ENCODE data around the gene MRPS23.

MRPS23 gene

GRCh38 chr17:57877803-57878377 is 28.0 kb upstream of the MRPS23 start:
- DNase-seq = no peak

- no peak for DNase-seq
Observed at GRCh38 chr17:57876866-57877237, 27.0 kb upstream of the MRPS23 start.

DNA sequence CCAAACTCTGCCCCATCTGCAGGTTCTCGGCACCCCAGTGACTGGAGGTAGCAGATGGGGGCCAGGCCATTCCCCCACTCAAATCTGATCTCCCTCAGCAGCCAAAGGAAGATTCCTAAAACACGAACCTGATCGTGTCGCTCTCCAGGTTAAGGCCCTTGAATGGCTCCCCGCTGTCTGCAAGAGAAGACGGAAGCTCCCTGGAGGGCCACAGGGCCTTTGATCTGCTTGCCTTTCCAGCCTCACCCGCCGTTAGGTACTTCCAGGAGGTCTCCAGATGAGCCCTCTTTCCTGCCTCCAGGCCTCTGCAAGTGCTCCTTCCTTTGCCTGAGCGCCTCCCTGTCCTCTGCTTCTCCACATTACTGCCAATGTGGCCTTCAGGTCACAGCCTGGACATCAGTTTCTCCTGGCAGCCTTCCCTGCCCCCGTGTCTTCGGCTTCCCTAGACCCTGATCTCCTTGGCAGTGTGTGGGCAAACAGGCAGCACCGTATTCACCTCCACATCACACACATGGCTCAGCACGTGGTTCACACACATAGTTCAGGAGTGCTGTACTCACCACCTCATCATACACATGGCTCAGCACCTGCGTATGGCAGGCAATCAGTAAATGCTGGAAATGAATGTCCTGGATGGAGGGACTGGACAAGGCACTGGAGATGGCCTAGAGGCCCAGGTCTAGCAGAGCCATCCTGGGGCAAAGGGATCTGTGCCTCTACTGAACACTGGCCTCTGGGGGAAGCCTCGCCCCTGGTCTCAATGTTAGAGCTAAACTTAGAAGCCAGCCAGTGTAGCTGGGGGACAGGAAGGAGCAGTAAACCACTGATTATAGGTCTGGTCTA is 26.4 kb upstream of the MRPS23 start:
- no peak for DNase-seq

GRCh38 chr17:57875290-57876022 is 25.6 kb upstream of the MRPS23 start:
- peak; percentile 40 for DNase-seq

GRCh38 chr17:57874434-57875289 is 24.8 kb upstream of the MRPS23 start:
- peak; percentile 52 for DNase-seq

DNA sequence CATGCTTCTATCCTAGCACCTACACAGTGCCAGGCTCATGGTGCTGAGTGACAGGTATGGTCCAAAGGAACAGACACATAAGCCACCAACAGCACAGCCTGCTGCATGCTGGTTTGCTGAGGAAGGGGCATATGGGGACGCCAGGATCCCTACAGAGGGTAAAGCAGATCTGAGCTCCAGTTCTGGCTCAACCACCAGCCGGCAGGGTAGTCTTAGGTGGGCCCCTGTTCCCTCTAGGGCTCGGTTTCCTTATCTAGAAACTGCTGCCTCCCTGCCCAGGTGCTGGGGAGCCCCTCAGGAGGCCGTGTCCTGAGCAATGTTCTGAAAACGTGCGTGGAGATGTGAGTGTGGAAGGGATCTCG is 24.2 kb upstream of the MRPS23 start:
- DNase-seq = no peak

GRCh38 chr17:57873261-57874057 is 23.6 kb upstream of the MRPS23 start:
- DNase-seq = no peak

GRCh38 chr17:57872536-57872935 is 22.7 kb upstream of the MRPS23 start:
- DNase-seq = no peak

DNA sequence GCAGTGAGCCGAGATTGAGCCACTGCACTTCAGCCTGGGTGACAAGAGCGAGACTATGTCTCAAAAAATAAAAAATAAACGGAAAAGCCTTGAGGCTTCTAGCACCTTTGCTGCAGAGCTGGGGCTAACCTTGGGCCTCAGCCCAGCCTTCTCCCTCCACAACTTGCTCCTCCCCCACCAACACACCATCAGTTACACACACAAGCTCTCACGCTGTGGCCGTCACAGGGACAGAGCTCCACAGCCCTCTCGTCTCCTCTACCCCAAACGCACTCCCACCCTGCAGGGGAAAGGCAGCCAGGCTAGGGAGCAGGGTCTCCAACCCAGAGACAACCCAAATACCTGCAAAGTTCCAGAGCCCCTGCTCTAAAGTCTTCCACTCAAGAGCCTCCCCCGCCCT is 22.0 kb upstream of the MRPS23 start:
- no peak for DNase-seq

DNA sequence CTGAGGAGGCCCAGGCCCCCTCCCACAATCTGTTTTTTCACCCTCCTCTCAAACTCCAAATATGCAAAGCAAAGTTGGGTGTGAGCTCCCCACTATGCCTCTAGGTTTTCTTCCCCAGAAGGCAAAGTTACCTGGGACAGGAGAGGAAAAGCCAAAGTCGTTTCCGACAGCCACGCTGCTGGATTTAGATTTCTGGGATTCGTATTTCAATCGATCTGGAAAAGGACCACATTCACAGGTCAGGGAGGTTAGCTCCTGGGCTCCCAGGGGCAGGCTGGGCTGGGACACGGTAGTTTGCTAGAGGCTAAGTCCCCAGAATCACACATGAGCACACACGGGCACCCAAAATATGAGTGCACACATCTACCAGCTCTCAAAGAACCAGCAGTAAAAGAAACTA is 21.3 kb upstream of the MRPS23 start:
- DNase-seq = no peak

DNA sequence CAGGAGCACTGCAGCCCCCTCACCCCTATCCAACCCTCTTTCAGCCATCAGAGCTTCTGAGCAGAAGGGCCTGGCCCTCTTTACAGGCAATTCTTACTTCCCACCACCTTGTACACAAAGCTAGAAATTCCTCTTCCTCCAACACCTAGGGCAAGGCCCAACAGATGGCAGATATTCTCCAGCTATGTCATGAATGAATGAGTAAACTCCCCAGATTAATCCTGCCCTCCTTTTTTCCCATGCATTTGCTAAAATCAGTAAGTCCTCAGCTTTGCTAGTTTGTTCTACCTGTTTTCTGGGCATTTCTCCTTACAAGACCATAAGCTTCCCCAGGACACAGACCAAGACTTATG is 20.4 kb upstream of the MRPS23 start:
- DNase-seq = no peak

DNA sequence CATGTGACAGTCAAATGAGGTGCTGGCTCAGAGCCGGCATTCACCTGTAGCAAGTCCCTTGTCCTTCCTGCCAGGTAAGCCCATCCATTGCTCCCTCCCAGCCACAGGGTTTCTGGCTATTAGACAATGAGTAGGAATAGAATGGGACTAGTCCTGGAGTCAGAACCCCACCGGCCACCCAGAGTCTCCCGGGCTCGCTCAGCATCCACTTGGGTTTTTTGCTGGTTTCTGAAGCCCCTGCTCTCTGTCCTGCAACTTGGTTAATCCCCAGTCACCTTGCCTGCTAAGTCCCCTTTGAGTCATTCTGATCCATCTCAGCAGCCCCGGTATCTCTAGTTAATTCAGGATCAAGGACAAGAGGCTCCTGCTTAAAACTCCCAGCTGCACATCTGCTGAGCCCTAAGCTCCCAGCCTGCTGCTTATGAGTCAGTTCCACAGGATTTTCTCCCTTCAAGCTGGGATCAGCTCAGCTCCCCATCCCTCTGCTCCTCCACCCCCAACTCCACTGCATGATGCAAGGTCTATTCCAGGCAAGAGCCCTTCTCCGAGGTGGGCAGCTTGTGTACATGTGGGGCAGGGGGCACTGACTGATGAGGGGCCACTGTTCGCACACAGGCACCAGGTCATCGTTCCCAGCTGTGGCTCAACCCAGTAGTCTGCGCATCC is 19.9 kb upstream of the MRPS23 start:
- no peak for DNase-seq

GRCh38 chr17:57868910-57869616 is 19.2 kb upstream of the MRPS23 start:
- DNase-seq = peak; percentile 21

- DNase-seq = peak; percentile 85
Observed at GRCh38 chr17:57868007-57868909, 18.4 kb upstream of the MRPS23 start.

GRCh38 chr17:57867126-57867525 is 17.3 kb upstream of the MRPS23 start:
- DNase-seq = no peak

DNA sequence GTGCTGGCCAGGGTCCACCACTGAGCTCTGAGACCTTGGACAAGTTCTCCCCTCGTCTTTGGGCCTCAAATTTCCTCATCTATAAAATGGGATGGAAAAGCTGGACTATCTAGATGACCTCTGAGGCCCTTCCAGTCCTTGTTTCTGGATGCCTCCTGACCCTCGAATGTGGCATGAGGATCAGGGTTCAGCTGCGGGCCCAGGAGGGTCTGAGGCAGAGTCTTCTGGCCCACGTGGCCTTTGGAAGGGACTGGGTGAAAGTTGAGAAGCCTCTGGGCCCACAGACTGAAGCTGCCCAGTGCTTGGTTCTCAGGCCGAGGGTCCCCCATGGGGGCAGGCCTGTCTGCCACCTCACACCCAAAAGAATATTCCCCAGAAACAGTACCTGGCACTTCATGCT is 16.9 kb upstream of the MRPS23 start:
- no peak for DNase-seq

GRCh38 chr17:57866319-57866718 is 16.5 kb upstream of the MRPS23 start:
- no peak for DNase-seq

- DNase-seq = no peak
Observed at GRCh38 chr17:57864273-57864672, 14.4 kb upstream of the MRPS23 start.

GRCh38 chr17:57862694-57863667 is 13.1 kb upstream of the MRPS23 start:
- DNase-seq = no peak
